H1 (cell line): ENCODE results near the gene BCL6B. TPM values are rescaled to one million over a fixed set of nuclear protein-coding genes. Genes with fewer than 3 reads are reported as not detected.

Experiments used
- CTCF ChIA-PET: fragments of 300-600 bp; sonication (Branson Sonifier 250); formaldehyde crosslinking; loops from one replicate; lab custom pipeline; 2021; ENCODE audit not compliant: partially characterized antibody; lab: Charles Lee
- POLR2A ChIA-PET: fragments of 300-600 bp; sonication (Branson Sonifier 250); formaldehyde crosslinking; loops from one replicate; lab custom pipeline; 2021; ENCODE audit warnings: inconsistent platforms; ENCODE audit not compliant: partially characterized antibody; lab: Charles Lee
- DNase-seq, 2 experiments: peaks; one replicate each; pipeline versions ENCODE4 v3.0.0 to v3.0.0-alpha.2; 2010 to 2022; ENCODE audit warnings: low spot score in 2 of 2, low read depth in 1 of 2, mixed read lengths in 1 of 2
- FAIRE-seq: peaks from 2 replicates; lab custom pipeline; 2011; peaks lifted over from hg19 to GRCh38; lab: Jason Lieb, UNC
- H2AFZ ChIP-seq: 2 replicates; pipeline ENCODE4 v1.8.1; 2012; ENCODE audit warnings: low read length, inconsistent platforms
- H2AK5ac ChIP-seq: 2 replicates; pipeline ENCODE4 v1.6.1; 2013; ENCODE audit warnings: low read depth, low read length
- H2BK120ac ChIP-seq: replicated peaks from 2 replicates; pipeline ENCODE3; 2013; ENCODE audit warnings: low read depth, low read length, inconsistent platforms
- H2BK12ac ChIP-seq: 2 replicates; pipeline ENCODE4 v1.6.1; 2013; ENCODE audit warnings: low read depth, low read length
- H2BK15ac ChIP-seq: 2 replicates; pipeline ENCODE4 v1.6.1; 2013; ENCODE audit warnings: low read length
- H2BK20ac ChIP-seq: 2 replicates; pipeline ENCODE4 v1.6.1; 2013; ENCODE audit warnings: low read length
- H2BK5ac ChIP-seq: 2 replicates; pipeline ENCODE4 v1.6.1; 2013; ENCODE audit warnings: low read depth, low read length
- H3K14ac ChIP-seq: 2 replicates; pipeline ENCODE4 v1.6.1; 2013; ENCODE audit warnings: inconsistent platforms; ENCODE audit not compliant: insufficient read length
- H3K18ac ChIP-seq: 2 replicates; pipeline ENCODE4 v1.6.1; 2013; ENCODE audit warnings: low read length; ENCODE audit errors: extremely low read depth
- H3K23ac ChIP-seq: 2 replicates; pipeline ENCODE4 v1.6.1; 2013; ENCODE audit warnings: inconsistent platforms; ENCODE audit not compliant: insufficient read length
- H3K23me2 ChIP-seq: 2 replicates; pipeline ENCODE4 v1.6.1; 2013; ENCODE audit warnings: low read depth, low read length
- H3K27ac ChIP-seq: 2 replicates; pipeline ENCODE4 v1.6.1; 2011; ENCODE audit warnings: low read depth, low read length, inconsistent platforms
- H3K27me3 ChIP-seq, 4 experiments: replicated peaks in 1 of 4; 1 replicate in 1 of 4; 2 replicates in 3 of 4; pipeline versions ENCODE4 v1.6.1 to v1.8.1; 2011 to 2013; ENCODE audit warnings: low read length in 3 of 4, mild to moderate bottlenecking in 3 of 4, inconsistent platforms in 2 of 4, mixed read lengths in 2 of 4, moderate library complexity in 1 of 4; ENCODE audit not compliant: control insufficient read depth in 3 of 4, insufficient read depth in 3 of 4; ENCODE audit errors: extremely low read depth in 1 of 4
- H3K36me3 ChIP-seq, 4 experiments: 2 replicates each; pipeline versions ENCODE4 v1.6.1 to v1.8.1; 2011 to 2013; ENCODE audit warnings: mild to moderate bottlenecking in 4 of 4, low read length in 3 of 4, moderate library complexity in 2 of 4, control low read depth in 1 of 4, inconsistent platforms in 1 of 4; ENCODE audit not compliant: insufficient read depth in 4 of 4, control insufficient read depth in 2 of 4
- H3K4ac ChIP-seq: replicated peaks from 2 replicates; pipeline ENCODE3; 2013; ENCODE audit warnings: low read length, low read depth, mixed read lengths, inconsistent platforms; ENCODE audit not compliant: insufficient read length
- H3K4me1 ChIP-seq, 4 experiments: replicated peaks in 1 of 4; 1 replicate in 1 of 4; 2 replicates in 3 of 4; pipeline versions ENCODE4 v1.6.1 to v1.8.1; 2011 to 2013; ENCODE audit warnings: low read length in 3 of 4, inconsistent platforms in 2 of 4, mixed read lengths in 1 of 4; ENCODE audit not compliant: insufficient read depth in 4 of 4, control insufficient read depth in 3 of 4
- H3K4me2 ChIP-seq, 2 experiments: 2 replicates each; pipeline versions ENCODE4 v1.6.1 to v1.8.1; 2011 to 2013; ENCODE audit warnings: low read depth in 2 of 2, low read length in 2 of 2, control low read depth in 1 of 2, inconsistent platforms in 1 of 2, mild to moderate bottlenecking in 1 of 2; ENCODE audit not compliant: insufficient read depth in 1 of 2
- H3K4me3 ChIP-seq, 4 experiments: fragments of 200-600, 300-600 bp in 1 of 4; sonication (generic), shearing (Covaris generic), sonication (Bioruptor Twin) in 1 of 4; 2 replicates each; pipeline versions ENCODE4 v1.5.1 to v1.8.1; 2011 to 2016; ENCODE audit warnings: low read length in 4 of 4, low read depth in 3 of 4, control low read depth in 2 of 4, inconsistent platforms in 2 of 4, mild to moderate bottlenecking in 2 of 4, mixed read lengths in 1 of 4, moderate library complexity in 1 of 4; ENCODE audit not compliant: insufficient read depth in 2 of 4; ENCODE audit errors: extremely low read depth in 1 of 4
- H3K56ac ChIP-seq: replicated peaks from 2 replicates; pipeline ENCODE3; 2013; ENCODE audit warnings: low read depth, mild to moderate bottlenecking, mixed read lengths, low read length, inconsistent platforms; ENCODE audit not compliant: insufficient read length
- H3K79me1 ChIP-seq: 2 replicates; pipeline ENCODE4 v1.6.1; 2013; ENCODE audit warnings: low read depth, low read length, control low read depth
- H3K79me2 ChIP-seq, 2 experiments: 2 replicates each; pipeline versions ENCODE4 v1.6.1 to v1.8.1; 2012 to 2013; ENCODE audit warnings: low read length in 2 of 2, mild to moderate bottlenecking in 2 of 2, inconsistent platforms in 1 of 2; ENCODE audit not compliant: insufficient read depth in 2 of 2, control insufficient read depth in 1 of 2
- H3K9ac ChIP-seq, 4 experiments: replicated peaks in 1 of 4; 1 replicate in 1 of 4; 2 replicates in 3 of 4; pipeline versions ENCODE4 v1.6.1 to v1.8.1; 2011 to 2013; ENCODE audit warnings: low read depth in 3 of 4, low read length in 3 of 4, control low read depth in 2 of 4, mild to moderate bottlenecking in 2 of 4, moderate library complexity in 2 of 4, inconsistent platforms in 1 of 4; ENCODE audit errors: extremely low read depth in 1 of 4
- H3K9me3 ChIP-seq, 2 experiments: 2 replicates each; pipeline versions ENCODE4 v1.6.1 to v1.8.1; 2012 to 2013; ENCODE audit warnings: mild to moderate bottlenecking in 2 of 2, moderate library complexity in 2 of 2, control low read depth in 1 of 2, inconsistent platforms in 1 of 2, low read depth in 1 of 2, low read length in 1 of 2, mixed read lengths in 1 of 2; ENCODE audit not compliant: insufficient read depth in 2 of 2
- H4K20me1 ChIP-seq, 2 experiments: replicated peaks in 1 of 2; 2 replicates each; pipeline versions ENCODE3 to v1.8.1; 2011 to 2013; ENCODE audit warnings: inconsistent platforms in 2 of 2, low read length in 2 of 2, mild to moderate bottlenecking in 1 of 2; ENCODE audit not compliant: insufficient read depth in 2 of 2, control insufficient read depth in 1 of 2
- H4K5ac ChIP-seq: 2 replicates; pipeline ENCODE4 v1.6.1; 2013; ENCODE audit warnings: low read length, low read depth, mixed read lengths, inconsistent platforms; ENCODE audit not compliant: insufficient read length
- H4K8ac ChIP-seq: 2 replicates; pipeline ENCODE4 v1.8.0; 2013; ENCODE audit warnings: mild to moderate bottlenecking, moderate library complexity, low read length, inconsistent platforms; ENCODE audit not compliant: insufficient read depth; ENCODE audit errors: extremely low read depth
- H4K91ac ChIP-seq: replicated peaks from 2 replicates; pipeline ENCODE3; 2013; ENCODE audit warnings: low read length, mixed read lengths, inconsistent platforms; ENCODE audit not compliant: insufficient read length
- CTCF ChIP-seq, 3 experiments: IDR thresholded peaks; 1 replicate in 2 of 3; 2 replicates in 1 of 3; pipeline versions ENCODE4 v1.5.1 to v1.6.1; 2011; ENCODE audit warnings: low read length in 3 of 3, mild to moderate bottlenecking in 3 of 3, inconsistent platforms in 2 of 3, low read depth in 1 of 3, moderate library complexity in 1 of 3; ENCODE audit not compliant: insufficient read depth in 1 of 3; ENCODE audit errors: control extremely low read depth in 1 of 3
- EZH2 ChIP-seq: fragments of 200-600 bp; sonication (generic); IDR thresholded peaks from 2 replicates; pipeline ENCODE4 v1.7.1; 2012; ENCODE audit warnings: low read depth, mild to moderate bottlenecking, moderate library complexity, low read length, inconsistent platforms; ENCODE audit not compliant: severe bottlenecking
- KDM1A ChIP-seq: fragments of 200-600, 300-600 bp; sonication (generic); IDR thresholded peaks from 2 replicates; pipeline ENCODE4 v1.7.1; 2016; ENCODE audit warnings: mild to moderate bottlenecking, low read length, borderline replicate concordance
- POLR2AphosphoS5 ChIP-seq: IDR thresholded peaks from 2 replicates; pipeline ENCODE4 v1.6.1; 2011; ENCODE audit warnings: low read depth, low read length
- RAD21 ChIP-seq, 2 experiments: IDR thresholded peaks in 1 of 2; conservative IDR thresholded peaks in 1 of 2; 2 replicates each; pipeline ENCODE4 v1.6.1; 2011; ENCODE audit warnings: low read depth in 2 of 2, low read length in 2 of 2, improper control_type of control experiment in 1 of 2, inconsistent platforms in 1 of 2, mild to moderate bottlenecking in 1 of 2, moderate library complexity in 1 of 2
- SIRT6 ChIP-seq: IDR thresholded peaks from one replicate; pipeline ENCODE4 v1.7.1; 2012; ENCODE audit warnings: low read length, inconsistent platforms
- TAF7 ChIP-seq: optimal IDR thresholded peaks from 2 replicates; pipeline ENCODE3; 2011; ENCODE audit warnings: low read depth, mild to moderate bottlenecking, inconsistent platforms, low read length, moderate library complexity, borderline replicate concordance
- TEAD4 ChIP-seq: IDR thresholded peaks from 2 replicates; pipeline ENCODE4 v1.6.1; 2012; ENCODE audit warnings: low read depth, low read length, inconsistent platforms, mixed read lengths
- WGBS, 2 experiments: shearing (Covaris generic) in 1 of 2; methylation state at CpG; one replicate each; pipeline versions ENCODE4 v1.1.6 to v1.1.7; 2013 to 2015; ENCODE audit warnings: low lambda C conversion rate in 2 of 2, mixed read lengths in 2 of 2, inconsistent platforms in 1 of 2, low coverage in 1 of 2, missing lambda C conversion rate in 1 of 2; ENCODE audit not compliant: insufficient replicate concordance in 2 of 2, insufficient coverage in 1 of 2, insufficient read length in 1 of 2; ENCODE audit errors: extremely low coverage in 1 of 2, missing lambda C conversion rate in 1 of 2; 5-methylcytosine and 5-hydroxymethylcytosine counted together
- polyA plus RNA-seq, 7 experiments: library from polyadenylated mRNA; depleted of rRNA in 3 of 7; stranded (reverse) in 5 of 7; unstranded in 2 of 7; fragments of >200 nt in 5 of 7; fragments of 200-250 nt in 2 of 7; gene quantifications; 1 replicate in 5 of 7; 2 replicates in 1 of 7; 4 replicates in 1 of 7; pipeline versions ENCODE4 v1.2.1 to v1.2.3, GENCODE V29; 2011 to 2013; ENCODE audit warnings: missing spikeins in 2 of 7, mixed read lengths in 2 of 7
- total RNA-seq: library from RNA; stranded (reverse); fragmentation: NEBNext Ultra II Directional; extraction: Animal tissue kit (Norgen Biotek cat#: 25700); gene quantifications from 2 replicates; pipeline ENCODE4 v1.2.1, GENCODE V29; 2021

The BCL6B gene
- total and polyA plus RNA-seq, 2 of the 8 experiments (the other 6 are each of a cell fraction or from before 2014, with no cell fraction given): 6.6 to 8.7 TPM

- Histone ChIP-seq H3K18ac (no peak overlapping the region), H2AK5ac (no peak overlapping the region), H2AFZ (no peak overlapping the region), H3K4ac (no peak overlapping the region), H3K27me3 (no peaks in the 10 kb centered on the region), H2BK12ac (no peak overlapping the region), H3K9me3 (no peaks in the 10 kb centered on the region), H4K8ac (no peak overlapping the region), H4K5ac (no peak overlapping the region), H3K23ac (no peak overlapping the region), H2BK15ac (no peak overlapping the region), H3K56ac (no peak overlapping the region), H3K27ac (no peak overlapping the region), H3K23me2 (no peaks in the 10 kb centered on the region), H4K91ac (no peak overlapping the region), H4K20me1 (peaks cover 7 to 14% of the 10 kb centered on the region in 2 experiments), H3K9ac (no peak overlapping the region), H2BK20ac (no peak overlapping the region), H3K79me2 (peaks cover 0 to 1% of the 10 kb centered on the region in 2 experiments; a peak in 1 of 4 replicates), H3K4me2 (no peak overlapping the region), H2BK5ac (no peak overlapping the region), H2BK120ac (no peak overlapping the region), H3K4me1 (no peaks in the 10 kb centered on the region), H3K36me3 (peaks cover 0 to 4% (median under 1%) of the 10 kb centered on the region in 4 experiments; a peak in 3 of 8 replicates), H3K4me3 (no peak overlapping the region), H3K79me1 (no peaks in the 10 kb centered on the region), H3K14ac (no peak overlapping the region)
- DNase-seq (peak in 1 of 2 experiments; percentile 53), FAIRE-seq (peak; percentile 80)
- POLR2A ChIA-PET: interaction anchor here (0.7 to 1.5 kb wide), 2 partner anchors 46 to 160 kb away, joined by 3 read pairs; no protein-coding TSS in a partner anchor
- WGBS, 2 experiments: 78% methylated on average over 2 of the region's 2 CpGs; no CpG with 5 or more reads in 1 of the 2 experiments
- CTCF ChIA-PET: interaction anchor here (0.6 to 11.1 kb wide), 40 partner anchors 9 to 510 kb away, joined by 3 to 152 read pairs (median 4); partner anchors contain the start of gene ALOX12
- TF ChIP-seq RAD21 (IDR thresholded peaks at IDR 0.05 in 1 of 2, conservative IDR thresholded peaks at IDR 0.05 in 1 of 2; ENCODE audit: low read depth in 2 of 2, low read length in 2 of 2): peak; percentile 82 to 88
- no peak for TF ChIP-seq EZH2
- no peak for TF ChIP-seq TEAD4
- no peak for TF ChIP-seq SIRT6
- peak in 2 of 3 experiments; percentile 70; a peak in 3 of 4 replicates for TF ChIP-seq CTCF (IDR thresholded peaks at IDR 0.05; ENCODE audit: control extremely low read depth in 1 of 3, insufficient read depth in 1 of 3, low read depth in 1 of 3, low read length in 3 of 3)
- no peak for TF ChIP-seq POLR2AphosphoS5
- TF ChIP-seq KDM1A: no peak
- TF ChIP-seq TAF7: no peak
Measured at GRCh38 chr17:7004398-7005253, 18.2 kb upstream of the BCL6B start.
